Rectal smooth muscle tissue (tissue), 1 donor: ENCODE data around the gene GSTM5.
"Not testable (repeated sequence)": the region's sequence is repeated elsewhere in the genome, so short reads cannot be mapped to it uniquely, and the experiment has no call there.

Experiments used
- H3K27ac ChIP-seq: one replicate; pipeline ENCODE4 v1.7.0; 2013; ENCODE audit warnings: low read depth, low read length, inconsistent platforms
- H3K27me3 ChIP-seq: one replicate; pipeline ENCODE4 v1.7.0; 2013; ENCODE audit warnings: low read length; ENCODE audit not compliant: control insufficient read depth, insufficient read depth
- H3K36me3 ChIP-seq: one replicate; pipeline ENCODE4 v1.7.0; 2013; ENCODE audit warnings: low read length; ENCODE audit not compliant: control insufficient read depth, insufficient read depth
- H3K4me1 ChIP-seq: one replicate; pipeline ENCODE4 v1.7.0; 2013; ENCODE audit warnings: low read length; ENCODE audit not compliant: control insufficient read depth, insufficient read depth
- H3K4me3 ChIP-seq: one replicate; pipeline ENCODE4 v1.7.0; 2013; ENCODE audit warnings: low read length
- H3K9ac ChIP-seq: one replicate; pipeline ENCODE4 v1.7.0; 2013; ENCODE audit warnings: low read length

Gene GSTM5

DNA sequence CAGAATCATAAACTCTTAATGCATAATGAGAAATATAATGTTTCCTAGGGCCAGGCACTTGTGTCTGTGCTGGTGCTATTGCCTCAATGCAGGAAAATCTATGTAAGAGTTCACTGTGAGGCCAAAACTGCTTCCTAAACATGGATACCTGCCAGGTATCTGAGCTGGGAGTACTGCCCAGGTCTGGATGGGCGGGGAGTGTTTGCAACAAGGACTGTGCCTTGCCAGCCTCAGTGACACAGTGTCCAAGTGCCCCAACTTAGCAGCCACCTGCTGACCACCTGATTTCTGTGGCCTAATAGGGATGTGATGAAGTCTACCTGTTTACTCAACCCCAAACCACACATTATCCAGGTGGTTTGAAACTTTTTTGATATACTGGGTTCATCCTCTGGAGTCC is 26.7 kb upstream of the GSTM5 start:
- not testable (repeated sequence) for H3K9ac ChIP-seq, H3K27ac ChIP-seq, H3K36me3 ChIP-seq, H3K4me1 ChIP-seq, H3K4me3 ChIP-seq, H3K27me3 ChIP-seq

DNA sequence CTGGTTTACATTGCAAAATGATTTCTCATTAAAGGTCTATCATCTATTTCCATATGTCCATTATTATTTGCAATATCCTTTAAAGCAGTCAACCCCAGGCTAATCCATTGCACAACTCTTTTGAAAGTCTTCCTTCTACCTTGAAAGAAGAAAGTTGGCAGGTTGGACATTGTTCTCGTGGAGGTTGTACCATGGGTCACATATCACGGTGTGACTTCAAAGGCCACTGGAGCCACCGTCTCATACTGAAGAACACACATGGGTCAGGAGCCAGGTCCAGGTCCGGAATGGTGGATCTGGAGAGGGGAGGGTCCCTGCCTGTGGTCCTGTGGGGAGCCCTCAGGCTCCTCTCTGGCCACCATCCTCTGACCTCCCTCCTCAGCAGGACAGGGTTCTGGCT is 26.2 kb upstream of the GSTM5 start:
- H3K4me3 ChIP-seq, H3K9ac ChIP-seq, H3K36me3 ChIP-seq, H3K4me1 ChIP-seq, H3K27me3 ChIP-seq, H3K27ac ChIP-seq: not testable (repeated sequence)

DNA sequence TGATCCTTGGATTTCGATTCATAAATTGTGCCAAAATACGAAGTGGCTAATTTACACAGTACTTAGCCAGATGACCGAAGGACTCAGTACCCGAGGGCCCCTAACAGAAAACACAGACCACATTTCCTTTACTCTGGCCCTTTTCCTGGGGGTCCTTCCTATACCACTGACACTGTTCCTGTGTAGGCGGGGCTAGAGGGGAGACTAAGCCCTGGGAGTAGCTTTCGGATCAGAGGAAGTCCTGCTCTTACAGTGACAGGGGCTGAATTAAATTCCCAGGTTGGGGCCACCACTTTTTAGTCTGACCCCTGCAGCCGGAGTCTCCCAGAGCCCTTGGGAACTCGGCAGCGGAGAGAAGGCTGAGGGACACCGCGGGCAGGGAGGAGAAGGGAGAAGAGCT is 24.9 kb upstream of the GSTM5 start:
- not testable (repeated sequence) for H3K9ac ChIP-seq, H3K27me3 ChIP-seq, H3K36me3 ChIP-seq, H3K4me3 ChIP-seq, H3K4me1 ChIP-seq, H3K27ac ChIP-seq

DNA sequence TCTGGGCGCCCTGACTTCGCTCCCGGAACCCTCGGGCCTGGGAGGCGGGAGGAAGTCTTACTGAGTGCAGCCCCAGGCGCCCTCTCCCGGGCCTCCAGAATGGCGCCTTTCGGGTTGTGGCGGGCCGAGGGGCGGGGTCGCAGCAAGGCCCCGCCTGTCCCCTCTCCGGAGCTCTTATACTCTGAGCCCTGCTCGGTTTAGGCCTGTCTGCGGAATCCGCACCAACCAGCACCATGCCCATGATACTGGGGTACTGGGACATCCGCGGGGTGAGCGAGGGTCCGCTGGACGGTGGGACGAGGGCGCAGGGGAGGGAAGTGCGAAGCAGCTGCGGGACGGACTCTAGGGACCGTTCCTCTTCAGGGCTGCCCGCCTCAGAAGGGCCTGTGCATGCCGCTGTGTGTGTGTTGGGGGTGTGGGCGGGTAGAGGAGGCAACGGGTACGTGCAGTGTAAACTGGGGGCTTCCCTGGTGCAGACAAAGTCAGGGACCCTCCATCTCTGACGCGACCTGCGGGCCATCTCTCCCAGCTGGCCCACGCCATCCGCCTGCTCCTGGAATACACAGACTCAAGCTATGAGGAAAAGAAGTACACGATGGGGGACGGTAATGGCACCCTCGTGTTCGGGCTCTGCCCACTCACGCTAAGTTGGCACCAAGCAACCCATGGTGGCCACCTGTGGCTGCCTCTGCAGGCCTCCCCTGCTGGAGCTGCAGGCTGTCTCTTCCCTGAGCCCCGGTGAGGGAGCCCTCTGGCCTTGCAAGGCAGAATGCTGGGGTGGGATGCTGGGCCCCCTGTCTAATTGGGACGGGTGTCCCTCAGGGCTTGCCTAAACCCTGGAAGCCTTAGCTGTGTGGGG is 24.2 kb upstream of the GSTM5 start, which contains the start of gene GSTM1:
Gene GSTM1 (plus strand): TSS at position 177 of the 859 bp plus-strand sequence. CDS start 57 bp downstream, at position 234.
- Histone ChIP-seq H3K27me3 (no peaks in the 10 kb centered on the region), H3K4me3 (no peak within 1 kb of the TSS), H3K9ac (no peak within 1 kb of the TSS), H3K4me1 (no peaks in the 10 kb centered on the region), H3K36me3 (no peaks in the 10 kb centered on the region), H3K27ac (no peak within 1 kb of the TSS)

DNA sequence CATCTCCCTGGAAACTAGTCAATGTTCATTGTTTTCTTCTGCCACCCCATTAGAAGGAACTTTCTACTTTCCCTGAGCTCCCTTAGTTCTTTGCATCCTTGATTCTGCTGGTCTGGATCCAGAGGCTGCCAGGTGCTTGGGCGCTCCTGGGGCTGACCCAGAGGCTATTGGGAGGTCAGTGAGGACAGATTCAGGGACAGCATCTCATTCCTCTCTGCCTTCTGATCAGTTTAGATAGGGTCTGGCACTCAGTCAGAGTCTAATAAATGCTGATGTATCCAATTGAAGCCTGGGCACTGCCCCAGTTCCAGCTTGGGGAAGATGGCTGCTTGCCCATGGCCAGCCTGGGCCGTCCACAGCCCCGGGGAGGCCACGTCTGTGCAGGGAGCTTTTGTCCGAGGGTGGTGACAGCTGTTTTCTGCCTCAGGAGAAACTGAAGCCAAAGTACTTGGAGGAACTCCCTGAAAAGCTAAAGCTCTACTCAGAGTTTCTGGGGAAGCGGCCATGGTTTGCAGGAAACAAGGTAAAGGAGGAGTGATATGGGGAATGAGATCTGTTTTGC is 22.1 kb upstream of the GSTM5 start:
- Histone ChIP-seq H3K27ac (no peak overlapping the region), H3K36me3 (no peaks in the 10 kb centered on the region), H3K9ac (no peak overlapping the region), H3K4me1 (no peaks in the 10 kb centered on the region), H3K27me3 (no peaks in the 10 kb centered on the region), H3K4me3 (no peak overlapping the region)

DNA sequence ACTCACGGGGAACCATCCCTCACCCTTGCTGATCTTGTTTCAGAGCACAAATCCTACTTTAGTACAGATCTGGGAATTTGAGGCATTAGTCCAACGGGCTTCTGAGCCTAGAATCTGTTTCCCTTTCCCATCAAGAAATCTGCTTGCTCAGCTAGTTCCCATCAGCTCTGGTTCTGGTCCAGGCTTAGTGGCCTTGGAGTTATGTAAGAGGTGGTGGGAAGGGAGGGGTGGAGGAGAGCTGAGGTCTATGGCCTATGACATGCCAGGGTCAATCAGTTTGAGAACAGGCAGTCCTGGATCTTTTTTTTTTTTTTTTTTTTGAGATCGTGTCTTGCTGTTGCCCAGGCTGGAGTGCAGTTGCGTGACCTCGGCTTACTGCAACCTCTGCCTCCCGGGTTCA is 20.3 kb upstream of the GSTM5 start:
- H3K27me3 ChIP-seq: no peaks in the 10 kb centered on the region
- H3K27ac ChIP-seq: no peak overlapping the region
- H3K9ac ChIP-seq: no peak overlapping the region
- no peaks in the 10 kb centered on the region for H3K36me3 ChIP-seq
- no peaks in the 10 kb centered on the region for H3K4me1 ChIP-seq
- H3K4me3 ChIP-seq: no peak overlapping the region

DNA sequence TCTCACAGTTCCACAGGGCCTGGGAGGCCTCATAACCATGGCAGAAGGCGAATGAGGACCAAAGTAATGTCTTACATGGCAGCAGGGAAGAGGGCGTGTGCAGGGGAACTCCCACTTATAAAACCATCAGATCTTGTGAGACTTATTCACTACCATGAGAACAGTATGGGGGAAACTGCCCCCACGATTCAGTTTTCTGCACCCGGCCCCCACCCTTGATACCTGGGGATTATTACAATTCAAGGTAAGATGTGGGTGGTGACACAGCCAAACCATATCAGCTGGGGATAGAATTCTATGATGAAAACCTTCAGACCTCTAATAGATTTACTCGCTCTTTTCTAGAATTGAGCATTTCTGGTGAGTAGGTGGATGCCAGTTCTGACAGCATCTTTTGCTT is 17.7 kb upstream of the GSTM5 start:
- not testable (repeated sequence) for H3K9ac ChIP-seq, H3K27ac ChIP-seq, H3K27me3 ChIP-seq, H3K4me1 ChIP-seq, H3K36me3 ChIP-seq, H3K4me3 ChIP-seq

DNA sequence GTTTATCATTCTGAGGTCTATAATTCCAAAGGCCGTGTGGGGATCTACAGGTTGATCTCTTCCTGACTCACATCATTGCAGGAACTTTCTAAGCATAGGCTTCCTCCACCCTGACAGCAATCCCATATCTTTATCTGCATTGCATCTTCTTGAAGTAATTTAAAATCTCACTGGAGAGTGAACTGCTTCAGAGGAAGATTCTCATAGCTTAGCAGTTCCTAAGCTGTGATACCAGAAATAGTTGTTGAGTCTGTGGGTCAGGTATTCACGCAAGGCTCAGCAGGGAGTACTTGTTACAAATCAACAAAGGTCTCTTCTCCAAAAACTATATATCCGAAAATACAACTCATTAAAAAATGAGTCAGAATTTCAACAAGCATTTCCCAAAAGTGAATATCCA is 16.9 kb upstream of the GSTM5 start:
- not testable (repeated sequence) for H3K27ac ChIP-seq, H3K4me1 ChIP-seq, H3K9ac ChIP-seq, H3K27me3 ChIP-seq, H3K4me3 ChIP-seq, H3K36me3 ChIP-seq

DNA sequence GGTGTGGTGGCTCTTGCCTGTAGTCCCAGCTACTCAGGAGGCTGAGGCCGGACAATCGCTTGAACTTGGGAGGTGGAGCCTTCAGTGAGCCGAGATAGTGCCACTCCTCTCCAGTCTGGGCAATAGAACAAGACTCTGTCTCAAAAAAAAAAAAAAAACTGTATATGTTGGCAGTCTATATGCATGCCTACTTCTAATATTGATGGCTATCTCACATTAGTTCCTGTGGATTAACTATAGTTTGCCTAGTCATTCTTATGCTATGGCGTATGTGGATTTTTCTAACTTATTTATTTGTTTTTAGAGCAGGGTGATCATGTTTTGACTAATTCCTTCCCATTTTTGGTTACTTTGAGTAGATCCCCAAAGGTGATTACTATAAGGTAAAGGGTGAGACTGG is 15.0 kb upstream of the GSTM5 start:
- Histone ChIP-seq H3K27ac (no peak overlapping the region), H3K36me3 (no peaks in the 10 kb centered on the region), H3K9ac (no peak overlapping the region), H3K27me3 (no peaks in the 10 kb centered on the region), H3K4me1 (no peaks in the 10 kb centered on the region), H3K4me3 (no peak overlapping the region)

DNA sequence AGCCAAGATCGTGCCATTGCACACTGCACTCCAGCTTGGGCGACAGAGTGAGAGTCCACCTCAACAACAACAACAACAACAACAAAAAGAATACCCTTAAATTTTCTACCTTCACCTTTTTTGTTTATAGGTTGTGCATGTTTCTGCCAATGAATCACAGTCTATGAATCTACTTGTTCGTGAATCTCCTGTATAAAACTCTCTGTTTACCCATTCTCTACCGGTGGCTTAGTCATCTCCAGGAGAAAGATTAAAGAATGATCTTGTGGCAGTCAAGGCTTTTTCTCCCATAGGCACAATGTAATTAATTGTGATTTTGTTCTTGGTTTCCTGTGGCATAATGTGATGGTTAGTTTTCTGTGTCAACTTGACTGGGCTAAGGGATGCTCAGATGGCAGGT is 14.2 kb upstream of the GSTM5 start:
- H3K27ac ChIP-seq, H3K4me1 ChIP-seq, H3K9ac ChIP-seq, H3K27me3 ChIP-seq, H3K36me3 ChIP-seq, H3K4me3 ChIP-seq: not testable (repeated sequence)

DNA sequence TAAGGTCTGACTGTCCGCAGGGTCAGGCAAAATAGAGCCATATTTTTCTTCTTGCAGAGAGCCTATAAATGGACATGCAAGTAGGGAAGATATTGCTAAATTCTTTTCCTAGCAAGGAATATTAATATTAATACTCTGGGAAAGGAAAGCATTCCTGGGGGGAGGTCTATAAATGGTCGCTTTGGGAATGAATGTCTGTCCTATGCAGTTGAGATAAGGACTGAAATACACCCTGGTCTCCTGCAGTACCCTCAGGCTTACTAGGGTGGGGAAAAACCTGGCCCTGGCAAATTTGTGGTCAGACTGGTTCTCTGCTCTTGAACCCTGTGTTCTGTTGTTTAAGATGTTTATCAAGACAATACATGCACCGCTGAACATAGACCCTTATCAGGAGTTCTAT is 9.1 kb upstream of the GSTM5 start:
- not testable (repeated sequence) for H3K9ac ChIP-seq, H3K4me3 ChIP-seq, H3K27ac ChIP-seq, H3K4me1 ChIP-seq, H3K36me3 ChIP-seq, H3K27me3 ChIP-seq

DNA sequence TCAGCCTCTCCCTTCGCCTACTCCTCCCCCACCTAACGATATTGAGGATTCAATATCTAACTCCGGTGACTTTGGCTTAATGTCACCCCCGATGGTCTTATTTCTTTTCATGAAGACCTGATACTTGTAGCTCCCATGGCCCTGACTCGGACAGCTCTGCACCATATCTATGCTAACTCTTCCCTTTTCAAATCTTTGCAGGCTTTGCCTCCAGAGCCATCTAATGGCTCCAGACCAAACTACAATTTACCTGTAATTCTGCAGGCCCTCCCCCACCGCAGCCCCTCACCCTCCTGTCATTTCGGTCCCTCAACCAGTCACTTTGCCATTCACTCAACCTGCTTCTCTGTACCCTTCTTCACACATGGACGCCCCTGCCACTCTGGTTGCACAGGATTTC is 7.9 kb upstream of the GSTM5 start:
- Histone ChIP-seq H3K36me3 (no peaks in the 10 kb centered on the region), H3K4me3 (no peak overlapping the region), H3K4me1 (no peaks in the 10 kb centered on the region), H3K9ac (no peak overlapping the region), H3K27me3 (no peaks in the 10 kb centered on the region), H3K27ac (no peak overlapping the region)

DNA sequence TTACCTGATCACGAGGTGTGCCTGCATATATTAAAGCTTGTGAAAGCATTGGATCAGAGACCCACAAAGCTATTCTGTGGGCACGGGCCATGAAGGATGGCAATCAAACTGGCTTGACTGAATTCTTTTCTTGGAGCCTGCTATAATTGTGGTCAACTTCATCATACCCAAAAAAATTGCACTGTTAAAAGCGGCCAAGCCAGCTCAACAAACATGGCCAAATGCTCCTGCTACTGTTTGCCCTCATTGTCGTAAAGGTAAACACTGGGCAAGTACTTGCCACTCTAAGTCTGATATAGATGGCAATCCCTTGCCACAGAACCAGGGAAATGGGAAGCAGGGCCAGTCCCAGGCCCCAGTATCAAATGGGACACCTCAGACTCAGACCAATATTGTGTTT is 6.6 kb upstream of the GSTM5 start:
- Histone ChIP-seq H3K4me3 (no peak overlapping the region), H3K27ac (no peak overlapping the region), H3K36me3 (no peaks in the 10 kb centered on the region), H3K4me1 (no peaks in the 10 kb centered on the region), H3K9ac (no peak overlapping the region), H3K27me3 (no peaks in the 10 kb centered on the region)
